Panc1 (cell line): Measurements from ENCODE around the gene LPP. TPM values are rescaled to one million over a fixed set of nuclear protein-coding genes. Genes with fewer than 3 reads are reported as not detected.
A peak's percentile ranks its signal among the peaks of the same experiment; 100 is the strongest.

Source experiments
- ATAC-seq: fragments of 200-7000 bp; cut with Tn5 transposase; 2 replicates; pipeline ENCODE4 v1.9.1; 2020; ENCODE audit warnings: mild to moderate bottlenecking, moderate library complexity
- BruUV-seq: library from RNA; stranded (reverse); fragments of 400-500 nt; replicated peaks from 2 replicates; lab custom pipeline; 2021; lab: Mats Ljungman, UMichigan
- CTCF ChIA-PET: fragments of 300-600 bp; sonication (Branson Sonifier 250); formaldehyde crosslinking; loops from one replicate; lab custom pipeline; 2022; ENCODE audit warnings: antibody characterized with exemption; lab: Charles Lee
- POLR2A ChIA-PET: fragments of 300-600 bp; sonication (Branson Sonifier 250); formaldehyde crosslinking; loops from one replicate; lab custom pipeline; 2022; ENCODE audit warnings: antibody characterized with exemption; lab: Charles Lee
- DNase-seq: peaks from one replicate; pipeline ENCODE4 v3.0.0-alpha.2; 2010; ENCODE audit warnings: low read depth, low spot score
- H3K27ac ChIP-seq: 2 replicates; pipeline ENCODE4 v1.5.1; 2011; ENCODE audit warnings: mild to moderate bottlenecking, low read length, inconsistent platforms
- H3K27me3 ChIP-seq: fragments of 200-500 bp; sonication (Bioruptor generic); 2 replicates; pipeline ENCODE4 v1.6.0; 2014; ENCODE audit warnings: low read length, inconsistent platforms; ENCODE audit not compliant: control insufficient read depth, insufficient read depth
- H3K36me3 ChIP-seq: fragments of 200-500 bp; sonication (Bioruptor generic); 2 replicates; pipeline ENCODE4 v1.5.1; 2014; ENCODE audit warnings: inconsistent platforms, mild to moderate bottlenecking, low read length, moderate library complexity; ENCODE audit not compliant: control insufficient read depth, insufficient read depth
- H3K4me1 ChIP-seq: 2 replicates; pipeline ENCODE4 v1.5.1; 2011; ENCODE audit warnings: inconsistent platforms, mild to moderate bottlenecking, low read length, moderate library complexity; ENCODE audit not compliant: control insufficient read depth, insufficient read depth
- H3K4me3 ChIP-seq, 2 experiments: 2 replicates each; pipeline ENCODE4 v1.5.1; 2011 to 2012; ENCODE audit warnings: low read depth in 2 of 2, low read length in 2 of 2, mild to moderate bottlenecking in 2 of 2, inconsistent platforms in 1 of 2, moderate library complexity in 1 of 2
- H3K9me3 ChIP-seq: fragments of 200-500 bp; sonication (Bioruptor generic); 2 replicates; pipeline ENCODE4 v1.5.1; 2014; ENCODE audit warnings: low read depth, mild to moderate bottlenecking, inconsistent platforms, low read length, moderate library complexity; ENCODE audit not compliant: control insufficient read depth, insufficient read depth
- CTCF ChIP-seq: fragments of 450-650 bp; IDR thresholded peaks from 2 replicates; pipeline ENCODE4 v1.5.1; 2017; ENCODE audit warnings: mild to moderate bottlenecking
- POLR2AphosphoS5 ChIP-seq: IDR thresholded peaks from 2 replicates; pipeline ENCODE4 v1.6.1; 2012; ENCODE audit warnings: mild to moderate bottlenecking, low read depth, low read length, moderate library complexity
- REST ChIP-seq, 2 experiments: IDR thresholded peaks; 2 replicates each; pipeline ENCODE4 v1.6.1; 2011 to 2012; ENCODE audit warnings: low read depth in 2 of 2, control low read depth in 1 of 2, low read length in 1 of 2, mild to moderate bottlenecking in 1 of 2, moderate library complexity in 1 of 2; ENCODE audit not compliant: insufficient read depth in 1 of 2
- SIN3A ChIP-seq: IDR thresholded peaks from 2 replicates; pipeline ENCODE4 v1.6.1; 2012; ENCODE audit warnings: low read depth, mild to moderate bottlenecking, low read length, moderate library complexity, borderline replicate concordance; ENCODE audit not compliant: insufficient read depth
- TCF7L2 ChIP-seq: IDR thresholded peaks from 2 replicates; pipeline ENCODE4 v1.6.1; 2011; ENCODE audit warnings: mild to moderate bottlenecking, low read depth, low read length, inconsistent platforms
- in situ Hi-C: cut with HindIII; loops from 2 replicates; pipeline ENCODE4 v1.10.0; 2016; ENCODE audit warnings: low sequenced_read_pairs, low pct_unique_long_range_greater_than_20kb
- intact Hi-C: fragments of 100-400 bp; cut with micrococcal nuclease; formaldehyde crosslinking; loops from one replicate; pipeline ENCODE4 v1.10.0; 2022; ENCODE audit not compliant: unreplicated experiment
- total RNA-seq: library from RNA; stranded (reverse); gene quantifications from one replicate; pipeline ENCODE4 v1.2.1, GENCODE V29; 2021; ENCODE audit not compliant: unreplicated experiment

The LPP gene
- total RNA-seq, 1 experiment from 2014 or later = 90.0 TPM

- in situ Hi-C loops (no loop called here), intact Hi-C loops (loop anchor here (10.0 kb wide), 1 partner anchor 659 kb away; the partner anchor contains the start of gene BCL6)
- no TSS peak for BruUV-seq
- Histone ChIP-seq H3K27me3 (no peaks in the 10 kb centered on the region), H3K9me3 (no peaks in the 10 kb centered on the region), H3K36me3 (no peaks in the 10 kb centered on the region), H3K4me1 (no peaks in the 10 kb centered on the region), H3K27ac (no peak overlapping the region), H3K4me3 (no peak overlapping the region)
- TF ChIP-seq CTCF (no peak), SIN3A (no peak), TCF7L2 (no peak), REST (IDR thresholded peaks at IDR 0.05; ENCODE audit: insufficient read depth in 1 of 2, low read depth in 2 of 2, low read length in 1 of 2) (no peak), POLR2AphosphoS5 (no peak)
- ChIA-PET POLR2A (no interaction called here), CTCF (no interaction called here)
- ATAC-seq (no peak), DNase-seq (no peak)
These were observed 249.4 kb downstream of the LPP start for GRCh38 chr3:188403404-188403803.

- CTCF ChIA-PET = no interaction called here
- no peak overlapping the region for H3K27ac ChIP-seq
- in situ Hi-C loops = no loop called here
These were observed 250.2 kb downstream of the LPP start for GRCh38 chr3:188404124-188404523.

More at GRCh38 chr3:188404124-188404523, 250.2 kb downstream of the LPP start:
- TF ChIP-seq CTCF (peak; percentile 12; the same call in 1 of the 2 replicates), REST (IDR thresholded peaks at IDR 0.05; ENCODE audit: insufficient read depth in 1 of 2, low read depth in 2 of 2, low read length in 1 of 2) (no peak)
- no peaks in the 10 kb centered on the region for H3K27me3 ChIP-seq
- POLR2A ChIA-PET = no interaction called here
- no peak for ATAC-seq
- no TSS peak for BruUV-seq
- H3K4me3 ChIP-seq = no peak overlapping the region
- intact Hi-C loops = loop anchor here (10.0 kb wide), 1 partner anchor 659 kb away; the partner anchor contains the start of gene BCL6
- H3K4me1 ChIP-seq = no peaks in the 10 kb centered on the region
- H3K36me3 ChIP-seq = no peaks in the 10 kb centered on the region
- DNase-seq = no peak
- H3K9me3 ChIP-seq = no peaks in the 10 kb centered on the region
